Measurements from ENCODE around the gene RAPGEF6.
"Not testable (repeated sequence)": the region's sequence is repeated elsewhere in the genome, so short reads cannot be mapped to it uniquely, and the experiment has no call there.

DNA sequence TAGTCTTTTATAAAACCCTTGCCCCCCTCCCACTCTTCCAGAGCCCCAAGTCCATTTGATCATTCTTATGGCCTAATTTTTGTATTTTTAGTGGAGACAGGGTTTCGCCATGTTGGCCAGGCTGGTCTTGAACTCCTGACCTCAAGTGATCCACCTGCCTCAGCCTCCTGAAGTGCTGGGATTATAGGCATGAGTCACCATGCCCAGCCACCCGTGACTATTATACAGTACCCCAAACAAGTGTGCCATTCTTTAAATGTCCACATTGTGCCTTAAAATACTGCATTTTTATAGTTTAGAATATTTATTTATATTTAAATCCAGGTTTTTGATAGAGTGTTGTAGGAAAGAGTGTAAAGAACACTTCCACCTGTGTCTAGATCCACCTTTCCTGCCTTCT lies 254.8 kb downstream of the RAPGEF6 start:
- not testable (repeated sequence) for TF ChIP-seq POLR2AphosphoS5 (IDR thresholded peaks at IDR 0.05; ENCODE audit: borderline replicate concordance, low read depth, low read length); EZH2 (IDR thresholded peaks at IDR 0.05); FOXP2 (optimal IDR thresholded peaks at IDR 0.05; ENCODE audit: control extremely low read depth, extremely low read length, insufficient read depth)

Measured in SK-N-MC (cell line).